Measurements from ENCODE around the gene HDAC8.
"Not testable (repeated sequence)": the region's sequence is repeated elsewhere in the genome, so short reads cannot be mapped to it uniquely, and the experiment has no call there.

The HDAC8 gene

GRCh38 chrX:72449034-72449433 is 123.6 kb downstream of the HDAC8 start:
- DNase-seq, result not testable (repeated sequence)

- DNase-seq, result not testable (repeated sequence)
These were observed 131.9 kb downstream of the HDAC8 start for GRCh38 chrX:72440764-72441163.

- DNase-seq, result no peak
These were observed 136.6 kb downstream of the HDAC8 start for GRCh38 chrX:72436010-72436409.

GRCh38 chrX:72430405-72430968 is 142.2 kb downstream of the HDAC8 start:
- DNase-seq, result no peak

- no peak for DNase-seq
These were observed 150.8 kb downstream of the HDAC8 start for GRCh38 chrX:72421797-72422196.

- DNase-seq, result no peak
These were observed 162.7 kb downstream of the HDAC8 start for GRCh38 chrX:72409993-72410392.

- DNase-seq, result no peak
These were observed 163.8 kb downstream of the HDAC8 start for GRCh38 chrX:72408885-72409284.

- DNase-seq, result not testable (repeated sequence)
These were observed 167.5 kb downstream of the HDAC8 start for GRCh38 chrX:72405136-72405535.

- DNase-seq, result no peak
These were observed 170.0 kb downstream of the HDAC8 start for GRCh38 chrX:72402614-72403013.

GRCh38 chrX:72399816-72400215 is 172.8 kb downstream of the HDAC8 start:
- no peak for DNase-seq

GRCh38 chrX:72396117-72396516 is 176.5 kb downstream of the HDAC8 start:
- DNase-seq, result no peak

GRCh38 chrX:72395237-72395636 is 177.4 kb downstream of the HDAC8 start:
- DNase-seq, result no peak

GRCh38 chrX:72394518-72395170 is 178.0 kb downstream of the HDAC8 start:
- DNase-seq, result no peak

- DNase-seq, result no peak
These were observed 178.7 kb downstream of the HDAC8 start for GRCh38 chrX:72393836-72394517.

- DNase-seq, result no peak
These were observed 179.5 kb downstream of the HDAC8 start for GRCh38 chrX:72392816-72393800.

GRCh38 chrX:72392042-72392441 is 180.6 kb downstream of the HDAC8 start:
- DNase-seq, result no peak

GRCh38 chrX:72387247-72387646 is 185.4 kb downstream of the HDAC8 start:
- no peak for DNase-seq

GRCh38 chrX:72382202-72382595 is 190.4 kb downstream of the HDAC8 start:
- DNase-seq, result no peak

- DNase-seq, result no peak
These were observed 191.0 kb downstream of the HDAC8 start for GRCh38 chrX:72381439-72382201.

- no peak for DNase-seq
These were observed 196.5 kb downstream of the HDAC8 start for GRCh38 chrX:72376124-72376523.

- DNase-seq, result no peak
These were observed 199.5 kb downstream of the HDAC8 start for GRCh38 chrX:72373136-72373535.

GRCh38 chrX:72372735-72373134 is 199.9 kb downstream of the HDAC8 start:
- no peak for DNase-seq
